ENCODE data around the gene PROZ.

- no peak for TF ChIP-seq CTCF (optimal IDR thresholded peaks at IDR 0.05 in 1 of 3, IDR thresholded peaks at IDR 0.05 in 1 of 3, conservative IDR thresholded peaks at IDR 0.05 in 1 of 3; ENCODE audit: extremely low read depth in 1 of 3, insufficient read depth in 2 of 3, low read length in 3 of 3)
- no peak for TF ChIP-seq EZH2 (IDR thresholded peaks at IDR 0.05; ENCODE audit: low read length)
These were observed 18.4 kb downstream of the PROZ start for GRCh38 chr13:113176822-113177221.
